K562 (cell line): ENCODE results near the gene LGALS7. TPM values are rescaled to one million over a fixed set of nuclear protein-coding genes. Genes with fewer than 3 reads are reported as not detected.
A peak's percentile ranks its signal among the peaks of the same experiment; 100 is the strongest.

Experiments used
- DACH1 ChIP-seq: fragments of 450-650 bp; IDR thresholded peaks from 2 replicates; pipeline ENCODE4 v1.6.1; 2018; ENCODE audit not compliant: partially characterized antibody
- DEAF1 ChIP-seq: fragments of 450-650 bp; formaldehyde crosslinking; IDR thresholded peaks from 2 replicates; pipeline ENCODE4 v1.4.0; 2020; ENCODE audit warnings: mild to moderate bottlenecking, moderate library complexity
- E2F6 ChIP-seq, 2 experiments: IDR thresholded peaks; 2 replicates each; pipeline ENCODE4 v1.6.1; 2011; ENCODE audit warnings: borderline replicate concordance in 1 of 2, control low read depth in 1 of 2, low read depth in 1 of 2, low read length in 1 of 2, mild to moderate bottlenecking in 1 of 2, mixed read lengths in 1 of 2, moderate library complexity in 1 of 2; ENCODE audit not compliant: insufficient read depth in 1 of 2, insufficient read length in 1 of 2, poor library complexity in 1 of 2, severe bottlenecking in 1 of 2; ENCODE audit errors: extremely low read depth in 1 of 2
- ELF4 ChIP-seq: fragments of 450-650 bp; formaldehyde crosslinking; IDR thresholded peaks from 2 replicates; pipeline ENCODE4 v1.4.0; 2022; ENCODE audit warnings: missing genetic modification characterization
- GATAD2A ChIP-seq: fragments of 450-650 bp; IDR thresholded peaks from 2 replicates; pipeline ENCODE4 v1.6.1; 2017
- HDAC2 ChIP-seq: fragments of 450-650 bp; IDR thresholded peaks from 2 replicates; pipeline ENCODE4 v1.6.1; 2016; ENCODE audit warnings: mild to moderate bottlenecking
- HDAC6 ChIP-seq: IDR thresholded peaks from 2 replicates; pipeline ENCODE4 v1.6.1; 2012; ENCODE audit warnings: low read depth, mild to moderate bottlenecking, control low read depth, inconsistent platforms, low read length, moderate library complexity
- JUNB ChIP-seq: fragments of 450-650 bp; formaldehyde crosslinking; conservative IDR thresholded peaks from 2 replicates; pipeline ENCODE4 v1.4.0; 2020; ENCODE audit warnings: mild to moderate bottlenecking
- MIER1 ChIP-seq: fragments of 450-650 bp; IDR thresholded peaks from 2 replicates; pipeline ENCODE4 v1.6.1; 2016; ENCODE audit warnings: antibody characterized with exemption, mild to moderate bottlenecking, low read depth
- PCBP1 ChIP-seq: fragments of 200-400 bp; formaldehyde crosslinking; IDR thresholded peaks from 2 replicates; pipeline ENCODE4 v1.6.1; 2018; ENCODE audit warnings: mild to moderate bottlenecking, low read depth, low read length; ENCODE audit not compliant: poor library complexity, severe bottlenecking
- PCBP2 ChIP-seq: fragments of 200-400 bp; formaldehyde crosslinking; IDR thresholded peaks from 2 replicates; pipeline ENCODE4 v1.6.1; 2018; ENCODE audit warnings: low read length, low read depth, mild to moderate bottlenecking, moderate library complexity; ENCODE audit not compliant: poor library complexity, severe bottlenecking
- POLR3A ChIP-seq: IDR thresholded peaks from 2 replicates; pipeline ENCODE4 v1.6.1; 2011; ENCODE audit warnings: borderline replicate concordance, mild to moderate bottlenecking, moderate library complexity; ENCODE audit not compliant: insufficient read length, insufficient read depth; ENCODE audit errors: extremely low read depth
- RAD21 ChIP-seq, 2 experiments: fragments of 250-450 bp in 1 of 2; fragments of 450-650 bp in 1 of 2; sonication (Bioruptor Pico) in 1 of 2; formaldehyde crosslinking in 1 of 2; IDR thresholded peaks in 1 of 2; conservative IDR thresholded peaks in 1 of 2; 2 replicates each; pipeline versions ENCODE4 v1.4.0 to v1.8.0; 2020 to 2022; ENCODE audit warnings: mild to moderate bottlenecking in 2 of 2, moderate library complexity in 1 of 2
- RBM39 ChIP-seq: fragments of 200-400 bp; formaldehyde crosslinking; optimal IDR thresholded peaks from 2 replicates; pipeline ENCODE3; 2018; ENCODE audit warnings: low read depth, low read length
- SNIP1 ChIP-seq: fragments of 450-650 bp; IDR thresholded peaks from 2 replicates; pipeline ENCODE4 v1.7.1; 2017; ENCODE audit warnings: low read depth, mild to moderate bottlenecking
- TGIF2 ChIP-seq: sonication (generic); formaldehyde crosslinking; IDR thresholded peaks from 2 replicates; pipeline ENCODE4 v1.8.1; 2022; ENCODE audit warnings: mild to moderate bottlenecking, missing genetic modification reagents, moderate library complexity
- U2AF2 ChIP-seq: fragments of 200-400 bp; formaldehyde crosslinking; optimal IDR thresholded peaks from 2 replicates; pipeline ENCODE3; 2017; ENCODE audit warnings: low read depth, mild to moderate bottlenecking, low read length
- YBX1 ChIP-seq: fragments of 450-650 bp; IDR thresholded peaks from 2 replicates; pipeline ENCODE4 v1.7.1; 2016; ENCODE audit warnings: mild to moderate bottlenecking
- ZFX ChIP-seq: sonication (generic); formaldehyde crosslinking; IDR thresholded peaks from 2 replicates; pipeline ENCODE4 v1.8.0; 2022; ENCODE audit warnings: mild to moderate bottlenecking, missing genetic modification reagents, moderate library complexity
- ZNF280A ChIP-seq: fragments of 450-650 bp; IDR thresholded peaks from 2 replicates; pipeline ENCODE4 v1.6.1; 2018; ENCODE audit warnings: mild to moderate bottlenecking, low read depth; ENCODE audit not compliant: partially characterized antibody
- ZNF311 ChIP-seq: fragments of 250-450 bp; sonication (Bioruptor Pico); IDR thresholded peaks from 2 replicates; pipeline ENCODE4 v1.4.0; 2020; ENCODE audit warnings: mild to moderate bottlenecking, moderate library complexity
- ZNF444 ChIP-seq: fragments of 250-450 bp; sonication (Bioruptor Pico); IDR thresholded peaks from 2 replicates; pipeline ENCODE4 v1.4.0; 2020; ENCODE audit warnings: mild to moderate bottlenecking, moderate library complexity
- ZNF512 ChIP-seq: IDR thresholded peaks from 2 replicates; pipeline ENCODE4 v1.6.1; 2016; ENCODE audit warnings: missing genetic modification characterization, missing compliant biosample characterization
- ZNF584 ChIP-seq: fragments of 200-800 bp; sonication (Bioruptor generic); IDR thresholded peaks from 2 replicates; pipeline ENCODE4 v1.6.1; 2016; ENCODE audit warnings: low read depth, mild to moderate bottlenecking, missing genetic modification characterization, missing compliant biosample characterization
- ZNF77 ChIP-seq: fragments of 250-450 bp; sonication (Bioruptor Pico); IDR thresholded peaks from 2 replicates; pipeline ENCODE4 v1.5.0; 2020
- polyA plus RNA-seq, 8 experiments: library from polyadenylated mRNA; depleted of rRNA in 4 of 8; stranded (reverse) in 5 of 8; unstranded in 3 of 8; fragments of >200 nt; fragmentation: Nextera tagmentation in 2 of 8; fragmentation: Illumina TruSeq in 1 of 8; extraction: Ambion mirVana in 2 of 8; extraction: Trizol in 1 of 8; gene quantifications; 2 replicates each; pipeline versions ENCODE4 v1.2.1 to v1.2.3, GENCODE V29; 2011 to 2014; ENCODE audit warnings: inconsistent platforms in 1 of 8, missing spikeins in 1 of 8
- total RNA-seq, 7 experiments: library from RNA; depleted of rRNA in 6 of 7; stranded (reverse); fragments of >200 nt in 6 of 7; fragmentation: Illumina TruSeq in 2 of 7; extraction: Trizol in 2 of 7; gene quantifications; 2 replicates each; pipeline versions ENCODE4 v1.2.1 to v1.2.3, GENCODE V29; 2011 to 2021; ENCODE audit warnings: low replicate concordance in 1 of 7

LGALS7 gene
- total and polyA plus RNA-seq, 9 of the 15 experiments (the other 6 are each of a cell fraction or from before 2014, with no cell fraction given) = not detected

- TF ChIP-seq JUNB (CRISPR knock-in tag) (no peak), DACH1 (no peak), DEAF1 (CRISPR knock-in tag) (no peak), MIER1 (no peak), U2AF2 (no peak), PCBP2 (no peak), GATAD2A (peak; percentile 75; the same call in 1 of the 2 replicates), PCBP1 (no peak), RAD21 (CRISPR knock-in tag; conservative IDR thresholded peaks at IDR 0.05 in 1 of 2, IDR thresholded peaks at IDR 0.05 in 1 of 2) (no peak), ZNF77 (CRISPR knock-in tag) (no peak), E2F6 (IDR thresholded peaks at IDR 0.05; ENCODE audit: borderline replicate concordance in 1 of 2, extremely low read depth in 1 of 2, insufficient read depth in 1 of 2, insufficient read length in 1 of 2, low read depth in 1 of 2, low read length in 1 of 2, poor library complexity in 1 of 2, severe bottlenecking in 1 of 2) (peak; percentile 22 to 47), ZNF512 (no peak), ZNF584 (CRISPR knock-in tag) (no peak), ZNF280A (no peak), RBM39 (no peak), POLR3A (no peak), HDAC2 (no peak), HDAC6 (no peak), ELF4 (CRISPR knock-in tag) (no peak), ZNF444 (CRISPR knock-in tag) (no peak), YBX1 (no peak), ZFX (peak; percentile 45; the same call in 1 of the 2 replicates), ZNF311 (CRISPR knock-in tag) (no peak), SNIP1 (no peak), TGIF2 (CRISPR knock-in tag) (no peak)
Observed at GRCh38 chr19:38736036-38736412, 37.3 kb downstream of the LGALS7 start (continued).
